ENCODE results near the gene ULK3.

ULK3 gene

DNA sequence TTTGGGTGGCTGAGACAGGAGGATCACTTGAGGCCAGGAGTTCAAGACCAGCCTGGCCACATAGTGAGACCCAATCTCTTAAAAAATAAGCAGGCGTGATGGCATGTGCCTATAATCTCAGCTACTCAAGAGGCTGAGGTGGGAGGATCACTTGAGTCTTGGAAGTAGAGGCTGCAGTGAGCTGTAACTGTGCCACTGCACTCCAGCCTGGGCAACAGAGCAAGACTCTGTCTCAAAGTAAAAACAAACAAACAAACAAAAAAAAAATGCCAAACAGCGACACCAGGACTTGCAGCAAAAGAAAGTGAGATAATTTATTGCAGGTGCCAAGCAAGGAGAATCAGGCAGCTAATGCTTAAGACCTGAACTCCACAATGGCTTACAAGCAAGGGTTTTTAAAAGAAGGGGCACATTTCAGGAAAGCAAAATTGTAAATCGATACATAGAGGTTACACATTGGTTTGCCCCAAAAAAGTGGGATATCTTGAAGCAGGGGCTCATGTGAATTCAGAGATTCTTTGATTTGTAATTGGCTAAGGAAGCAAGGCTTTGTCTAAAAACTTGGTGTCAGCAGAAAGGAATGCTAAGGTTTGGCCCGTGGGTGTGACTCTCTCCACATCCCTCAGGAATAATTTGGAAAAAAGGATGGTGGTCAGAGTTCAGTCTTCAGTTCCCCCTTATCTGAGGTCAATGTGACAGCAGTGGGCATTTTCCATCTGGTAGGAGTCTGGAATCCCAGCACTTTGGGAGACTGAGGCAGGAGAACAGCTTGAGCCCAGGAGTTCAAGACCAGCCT lies 41.7 kb upstream of the ULK3 start:
- peaks cover 4 to 9% of the 10 kb centered on the region in 2 donors for H3K4me1 ChIP-seq (ENCODE audit: control insufficient read depth in 2 of 2, insufficient read depth in 2 of 2, low read length in 2 of 2)
- no peak overlapping the region for H3K9ac ChIP-seq (ENCODE audit: low read depth in 1 of 2, low read length in 2 of 2)
- H3K36me3 ChIP-seq (ENCODE audit: control insufficient read depth in 2 of 2, insufficient read depth in 2 of 2, low read length in 2 of 2) = no peaks in the 10 kb centered on the region
- H3K27ac ChIP-seq (ENCODE audit: low read depth in 2 of 2, low read length in 2 of 2) = no peak overlapping the region
- H3K4me3 ChIP-seq (ENCODE audit: low read length in 2 of 2) = no peak overlapping the region
- no peaks in the 10 kb centered on the region for H3K27me3 ChIP-seq (ENCODE audit: control insufficient read depth in 2 of 2, insufficient read depth in 2 of 2, low read length in 2 of 2)
- H3K9me3 ChIP-seq (ENCODE audit: control insufficient read depth in 2 of 2, low read length in 2 of 2) = no peaks in the 10 kb centered on the region

DNA sequence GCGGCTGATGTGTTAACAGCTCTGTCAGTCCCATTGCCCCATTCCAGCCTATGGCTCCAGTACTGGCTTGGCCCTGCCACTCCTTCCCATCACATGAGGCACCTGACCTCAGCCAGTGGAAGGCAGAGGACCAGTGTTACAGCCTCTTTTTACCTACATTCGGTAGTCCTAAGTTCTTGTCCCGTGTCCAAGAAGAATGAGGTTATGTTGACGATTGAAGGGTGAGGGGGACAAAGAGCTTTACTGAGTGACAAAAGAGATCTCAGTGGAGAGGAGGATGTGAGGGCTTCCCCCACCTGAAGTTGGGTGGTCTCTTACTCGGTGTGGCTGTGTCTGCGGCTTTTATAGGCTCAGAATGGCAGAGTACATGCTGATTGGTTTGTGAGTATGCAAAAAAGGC lies 39.6 kb upstream of the ULK3 start:
- H3K27ac ChIP-seq (ENCODE audit: low read depth in 2 of 2, low read length in 2 of 2) = no peak overlapping the region
- no peaks in the 10 kb centered on the region for H3K9me3 ChIP-seq (ENCODE audit: control insufficient read depth in 2 of 2, low read length in 2 of 2)
- H3K36me3 ChIP-seq (ENCODE audit: control insufficient read depth in 2 of 2, insufficient read depth in 2 of 2, low read length in 2 of 2) = no peaks in the 10 kb centered on the region
- H3K27me3 ChIP-seq (ENCODE audit: control insufficient read depth in 2 of 2, insufficient read depth in 2 of 2, low read length in 2 of 2) = no peaks in the 10 kb centered on the region
- no peak overlapping the region for H3K4me3 ChIP-seq (ENCODE audit: low read length in 2 of 2)
- H3K9ac ChIP-seq (ENCODE audit: low read depth in 1 of 2, low read length in 2 of 2) = no peak overlapping the region
- no peaks in the 10 kb centered on the region for H3K4me1 ChIP-seq (ENCODE audit: control insufficient read depth in 2 of 2, insufficient read depth in 2 of 2, low read length in 2 of 2)

DNA sequence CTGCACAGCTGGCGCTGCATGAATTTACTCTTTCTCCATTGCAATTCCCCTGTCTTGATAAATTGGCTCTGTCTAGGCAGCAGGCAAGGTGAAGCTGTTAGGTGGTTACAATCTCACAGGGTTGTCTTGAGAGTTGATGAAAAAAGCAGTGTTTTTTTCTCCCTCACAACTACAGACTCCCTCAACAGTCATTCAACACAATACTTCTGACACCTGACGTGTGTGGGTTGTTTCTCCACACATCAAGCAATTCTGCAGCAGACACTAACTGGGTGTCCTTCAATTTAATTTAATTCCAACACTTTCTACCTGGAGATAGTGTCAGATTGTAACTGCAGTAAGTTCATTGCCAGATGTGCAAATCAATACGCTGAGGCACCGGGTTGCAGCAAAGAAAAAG lies 35.3 kb upstream of the ULK3 start:
- H3K27me3 ChIP-seq (ENCODE audit: control insufficient read depth in 2 of 2, insufficient read depth in 2 of 2, low read length in 2 of 2) = no peaks in the 10 kb centered on the region

DNA sequence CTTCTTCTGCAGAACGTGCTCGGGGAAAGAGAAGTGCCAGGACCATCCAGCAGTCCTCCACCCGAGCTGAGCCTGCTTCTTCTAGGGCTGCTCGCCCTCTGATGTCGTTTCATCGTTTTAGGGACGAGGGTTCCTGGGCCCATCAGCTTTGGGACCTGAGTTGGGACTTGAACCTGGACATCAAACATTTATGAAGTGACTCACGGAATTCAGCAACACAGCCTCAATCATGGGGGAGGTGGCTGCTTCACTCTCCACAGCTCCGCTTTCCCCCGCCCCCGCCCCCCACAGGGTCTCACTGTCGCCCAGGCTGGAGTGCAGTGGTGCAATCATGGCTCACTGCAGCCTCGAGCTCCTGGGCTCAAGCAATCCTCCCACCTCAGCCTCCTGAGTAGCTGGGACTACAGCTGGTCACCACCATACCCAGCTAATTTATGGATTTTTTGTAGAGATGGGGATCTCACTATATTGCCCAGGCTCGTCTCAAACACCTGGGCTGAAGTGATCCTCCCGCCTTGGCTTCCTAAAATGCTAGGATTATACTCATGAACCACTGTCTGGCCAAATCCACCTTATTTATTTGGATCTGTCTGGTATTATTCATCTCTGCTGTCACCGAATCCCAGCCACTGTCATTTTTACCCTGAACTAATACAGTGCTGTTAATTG lies 30.9 kb upstream of the ULK3 start:
- Histone ChIP-seq H3K4me3 (ENCODE audit: low read length in 2 of 2) (peak overlapping the region; percentile 77 to 80), H3K9ac (ENCODE audit: low read depth in 1 of 2, low read length in 2 of 2) (peak overlapping the region; percentile 60 to 80), H3K9me3 (ENCODE audit: control insufficient read depth in 2 of 2, low read length in 2 of 2) (no peaks in the 10 kb centered on the region), H3K4me1 (ENCODE audit: control insufficient read depth in 2 of 2, insufficient read depth in 2 of 2, low read length in 2 of 2) (peaks cover 33 to 34% of the 10 kb centered on the region in 2 donors), H3K27me3 (ENCODE audit: control insufficient read depth in 2 of 2, insufficient read depth in 2 of 2, low read length in 2 of 2) (no peaks in the 10 kb centered on the region), H3K36me3 (ENCODE audit: control insufficient read depth in 2 of 2, insufficient read depth in 2 of 2, low read length in 2 of 2) (no peaks in the 10 kb centered on the region), H3K27ac (ENCODE audit: low read depth in 2 of 2, low read length in 2 of 2) (peak overlapping the region; percentile 94 to 97)

More for the DNA sequence above, 35.3 kb upstream of the ULK3 start:
- Histone ChIP-seq H3K9me3 (ENCODE audit: control insufficient read depth in 2 of 2, low read length in 2 of 2) (no peaks in the 10 kb centered on the region), H3K27ac (ENCODE audit: low read depth in 2 of 2, low read length in 2 of 2) (no peak overlapping the region), H3K4me1 (ENCODE audit: control insufficient read depth in 2 of 2, insufficient read depth in 2 of 2, low read length in 2 of 2) (peaks cover 3% of the 10 kb centered on the region in 2 donors), H3K36me3 (ENCODE audit: control insufficient read depth in 2 of 2, insufficient read depth in 2 of 2, low read length in 2 of 2) (no peaks in the 10 kb centered on the region), H3K9ac (ENCODE audit: low read depth in 1 of 2, low read length in 2 of 2) (no peak overlapping the region), H3K4me3 (ENCODE audit: low read length in 2 of 2) (no peak overlapping the region)

DNA sequence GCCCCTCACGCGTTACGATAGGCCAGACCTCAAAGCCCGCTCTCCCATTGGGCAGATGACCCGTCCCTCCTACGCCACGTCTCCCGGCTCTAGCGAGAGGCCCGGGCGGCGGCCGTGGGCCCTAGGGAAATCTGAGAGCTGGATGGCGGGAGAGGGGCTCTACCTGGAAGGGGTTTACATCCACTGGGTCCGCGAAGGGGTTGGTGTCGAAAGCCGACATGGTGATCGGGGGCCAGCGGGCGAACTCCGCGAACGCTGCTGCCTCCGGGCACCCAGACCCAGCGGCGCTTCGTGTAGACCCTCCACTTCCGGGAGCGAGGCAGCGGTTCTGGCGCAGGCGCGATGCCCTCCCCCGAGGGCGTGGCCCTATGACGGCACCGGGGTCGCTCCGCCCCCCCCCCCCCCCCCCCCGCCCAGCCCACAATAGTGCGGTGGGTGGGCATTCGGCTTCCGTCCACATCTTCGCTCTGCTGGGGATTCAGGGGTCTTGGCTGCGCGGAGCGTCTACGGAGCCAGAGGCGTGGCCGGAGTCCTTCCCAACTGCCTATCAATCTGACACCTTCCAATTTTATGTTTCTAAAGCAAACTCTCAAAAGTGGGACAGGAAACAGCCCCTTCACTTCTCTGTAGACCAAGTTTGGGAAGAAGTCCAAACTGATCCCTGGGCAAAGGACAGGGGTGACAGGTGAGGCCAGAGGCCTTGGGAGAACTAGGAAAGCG lies 30.2 kb upstream of the ULK3 start, which contains the start of gene SCAMP2:
SCAMP2 (minus strand) TSS at position 330 of the 720 bp plus-strand sequence; CDS start at position 220, 110 bp downstream.
- H3K27ac ChIP-seq (ENCODE audit: low read depth in 2 of 2, low read length in 2 of 2) = peak within 1 kb of the TSS; percentile 94 to 97
- H3K9ac ChIP-seq (ENCODE audit: low read depth in 1 of 2, low read length in 2 of 2) = peak within 1 kb of the TSS; percentile 88 to 89
- no peaks in the 10 kb centered on the region for H3K27me3 ChIP-seq (ENCODE audit: control insufficient read depth in 2 of 2, insufficient read depth in 2 of 2, low read length in 2 of 2)
- no peaks in the 10 kb centered on the region for H3K9me3 ChIP-seq (ENCODE audit: control insufficient read depth in 2 of 2, low read length in 2 of 2)
- no peaks in the 10 kb centered on the region for H3K36me3 ChIP-seq (ENCODE audit: control insufficient read depth in 2 of 2, insufficient read depth in 2 of 2, low read length in 2 of 2)
- peaks cover 40 to 41% of the 10 kb centered on the region in 2 donors for H3K4me1 ChIP-seq (ENCODE audit: control insufficient read depth in 2 of 2, insufficient read depth in 2 of 2, low read length in 2 of 2)
- peak within 1 kb of the TSS; percentile 77 to 80 for H3K4me3 ChIP-seq (ENCODE audit: low read length in 2 of 2)

DNA sequence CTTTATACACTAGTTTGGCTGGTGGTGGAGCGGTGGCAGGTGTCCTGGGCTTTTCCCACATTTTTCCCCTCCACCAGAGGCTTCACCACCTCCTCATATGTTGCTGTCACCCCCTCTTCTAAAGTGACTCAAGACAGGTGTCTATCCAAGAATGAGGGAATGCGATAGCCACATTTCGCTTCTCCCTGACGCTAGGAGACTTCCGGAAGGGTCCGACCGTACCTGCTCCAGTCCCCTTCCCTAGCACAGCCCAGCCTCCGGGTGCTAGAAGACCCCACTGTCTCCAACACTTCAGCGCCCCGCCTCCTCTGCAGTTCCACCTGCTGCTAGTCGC lies 29.7 kb upstream of the ULK3 start:
- H3K36me3 ChIP-seq (ENCODE audit: control insufficient read depth in 2 of 2, insufficient read depth in 2 of 2, low read length in 2 of 2) = no peaks in the 10 kb centered on the region
- H3K27me3 ChIP-seq (ENCODE audit: control insufficient read depth in 2 of 2, insufficient read depth in 2 of 2, low read length in 2 of 2) = no peaks in the 10 kb centered on the region
- peaks cover 45 to 46% of the 10 kb centered on the region in 2 donors for H3K4me1 ChIP-seq (ENCODE audit: control insufficient read depth in 2 of 2, insufficient read depth in 2 of 2, low read length in 2 of 2)

DNA sequence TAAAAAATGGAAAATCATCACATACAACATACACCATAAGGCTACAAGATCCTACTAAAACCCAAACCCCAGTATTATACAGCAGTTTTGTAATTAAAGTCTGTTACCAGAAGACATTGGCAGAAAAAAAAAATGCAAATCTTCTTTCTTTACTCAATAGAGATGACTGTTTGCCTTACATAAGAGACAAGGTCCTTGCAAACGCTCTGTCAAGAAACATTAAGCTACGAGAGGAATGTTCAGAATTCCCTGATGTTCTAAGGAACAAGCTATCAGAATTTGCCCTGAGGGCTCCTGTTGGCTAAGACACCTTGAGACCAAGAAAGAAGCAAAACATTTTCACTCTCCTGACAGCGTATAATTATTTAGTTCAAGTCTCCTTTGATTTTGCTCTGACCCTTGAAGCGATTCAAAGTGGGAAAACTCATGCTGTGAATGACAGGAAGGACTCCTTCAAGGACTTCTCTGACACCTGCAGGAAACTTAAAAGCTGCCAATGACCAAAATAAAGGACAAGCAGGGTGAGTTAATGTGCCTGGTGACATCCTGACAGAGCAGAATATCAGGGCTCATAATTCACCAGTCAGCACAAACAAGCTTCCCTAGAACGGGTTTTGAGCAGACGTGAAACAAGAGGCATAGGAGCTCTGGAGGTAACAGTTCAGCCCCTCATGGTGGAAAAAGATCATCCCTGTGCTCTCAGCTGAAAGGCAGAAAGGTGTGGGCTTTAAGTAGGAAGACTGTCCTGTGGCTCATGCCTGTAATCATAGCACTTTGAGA lies 27.7 kb upstream of the ULK3 start:
- no peaks in the 10 kb centered on the region for H3K36me3 ChIP-seq (ENCODE audit: control insufficient read depth in 2 of 2, insufficient read depth in 2 of 2, low read length in 2 of 2)
- H3K4me3 ChIP-seq (ENCODE audit: low read length in 2 of 2) = peak overlapping the region; percentile 41 to 50
- H3K9me3 ChIP-seq (ENCODE audit: control insufficient read depth in 2 of 2, low read length in 2 of 2) = no peaks in the 10 kb centered on the region
- H3K27me3 ChIP-seq (ENCODE audit: control insufficient read depth in 2 of 2, insufficient read depth in 2 of 2, low read length in 2 of 2) = no peaks in the 10 kb centered on the region
- peaks cover 61% of the 10 kb centered on the region in 2 donors for H3K4me1 ChIP-seq (ENCODE audit: control insufficient read depth in 2 of 2, insufficient read depth in 2 of 2, low read length in 2 of 2)
- peak overlapping the region; percentile 94 to 97 for H3K27ac ChIP-seq (ENCODE audit: low read depth in 2 of 2, low read length in 2 of 2)
- peak overlapping the region; percentile 35 to 75 for H3K9ac ChIP-seq (ENCODE audit: low read depth in 1 of 2, low read length in 2 of 2)

More for the DNA sequence above, 29.7 kb upstream of the ULK3 start:
- Histone ChIP-seq H3K9me3 (ENCODE audit: control insufficient read depth in 2 of 2, low read length in 2 of 2) (no peaks in the 10 kb centered on the region), H3K27ac (ENCODE audit: low read depth in 2 of 2, low read length in 2 of 2) (peak overlapping the region; percentile 94 to 97), H3K9ac (ENCODE audit: low read depth in 1 of 2, low read length in 2 of 2) (peak overlapping the region; percentile 88 to 89), H3K4me3 (ENCODE audit: low read length in 2 of 2) (peak overlapping the region; percentile 77 to 80)

DNA sequence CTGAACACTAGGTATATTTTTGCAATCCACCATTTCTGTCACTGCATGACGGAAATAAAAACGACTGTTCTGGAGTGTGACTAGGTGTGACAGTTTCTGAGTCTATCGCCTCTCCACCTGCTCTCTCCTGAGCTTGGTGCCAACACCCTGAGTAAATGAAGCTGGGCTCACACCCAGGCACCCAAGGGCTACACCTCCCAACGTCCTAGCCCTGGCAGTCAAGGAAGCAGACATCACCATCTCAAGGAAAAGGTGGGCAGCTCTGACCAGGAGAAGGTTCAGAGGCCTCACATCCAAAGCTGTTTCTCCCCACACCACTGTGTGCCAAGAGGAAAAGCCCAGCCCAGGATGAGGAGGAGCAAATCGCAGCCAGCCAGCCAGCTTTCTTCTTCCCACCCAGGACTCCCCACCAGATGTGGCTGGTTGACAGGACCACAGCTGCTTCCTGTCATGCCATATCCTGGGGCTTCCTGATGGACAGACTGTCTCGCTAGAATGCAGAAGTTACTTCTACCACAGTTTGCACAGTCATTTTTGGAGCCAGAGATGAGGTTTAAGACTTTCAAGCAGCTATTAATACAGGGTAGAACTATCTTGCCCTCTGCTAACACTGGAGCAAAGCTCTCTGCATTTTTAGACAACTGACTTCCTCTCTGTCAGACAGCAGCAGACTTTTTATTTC lies 26.9 kb upstream of the ULK3 start:
- H3K36me3 ChIP-seq (ENCODE audit: control insufficient read depth in 2 of 2, insufficient read depth in 2 of 2, low read length in 2 of 2) = no peaks in the 10 kb centered on the region
- peaks cover 64 to 65% of the 10 kb centered on the region in 2 donors for H3K4me1 ChIP-seq (ENCODE audit: control insufficient read depth in 2 of 2, insufficient read depth in 2 of 2, low read length in 2 of 2)
- H3K27me3 ChIP-seq (ENCODE audit: control insufficient read depth in 2 of 2, insufficient read depth in 2 of 2, low read length in 2 of 2) = no peaks in the 10 kb centered on the region
- H3K4me3 ChIP-seq (ENCODE audit: low read length in 2 of 2) = peak overlapping the region; percentile 41 to 43
- no peaks in the 10 kb centered on the region for H3K9me3 ChIP-seq (ENCODE audit: control insufficient read depth in 2 of 2, low read length in 2 of 2)
- peak overlapping the region; percentile 35 to 75 for H3K9ac ChIP-seq (ENCODE audit: low read depth in 1 of 2, low read length in 2 of 2)
- peak overlapping the region; percentile 94 to 97 for H3K27ac ChIP-seq (ENCODE audit: low read depth in 2 of 2, low read length in 2 of 2)

DNA sequence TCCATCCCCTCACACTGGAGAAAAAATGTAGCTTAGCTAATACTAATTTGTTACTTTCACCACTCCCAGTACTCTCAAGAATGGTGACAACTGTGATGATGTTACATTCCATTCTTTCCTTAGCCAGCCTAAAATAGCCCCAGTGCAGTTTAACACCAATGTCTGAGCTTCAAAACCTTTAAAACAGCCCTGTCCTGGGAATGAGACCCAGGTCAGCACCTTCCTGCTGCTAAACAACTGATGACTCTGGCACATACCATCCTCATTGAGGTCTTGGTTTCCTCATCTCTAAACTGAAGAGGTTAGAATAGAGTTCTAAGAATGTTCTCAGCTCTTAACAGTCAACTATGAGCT lies 26.4 kb upstream of the ULK3 start:
- Histone ChIP-seq H3K4me1 (ENCODE audit: control insufficient read depth in 2 of 2, insufficient read depth in 2 of 2, low read length in 2 of 2) (peaks cover 69 to 70% of the 10 kb centered on the region in 2 donors), H3K36me3 (ENCODE audit: control insufficient read depth in 2 of 2, insufficient read depth in 2 of 2, low read length in 2 of 2) (peaks cover 0 to 2% of the 10 kb centered on the region in 2 donors), H3K4me3 (ENCODE audit: low read length in 2 of 2) (peak overlapping the region; percentile 28 to 41), H3K9me3 (ENCODE audit: control insufficient read depth in 2 of 2, low read length in 2 of 2) (no peaks in the 10 kb centered on the region), H3K27me3 (ENCODE audit: control insufficient read depth in 2 of 2, insufficient read depth in 2 of 2, low read length in 2 of 2) (no peaks in the 10 kb centered on the region), H3K27ac (ENCODE audit: low read depth in 2 of 2, low read length in 2 of 2) (peak overlapping the region; percentile 94 to 97), H3K9ac (ENCODE audit: low read depth in 1 of 2, low read length in 2 of 2) (peak overlapping the region; percentile 35 to 75)

Data from mucosa of rectum (tissue), 2 donors.